Fibroblast of the aortic adventitia (primary cell): ENCODE measurements around the gene HECTD4. TPM values are rescaled to one million over a fixed set of nuclear protein-coding genes. Genes with fewer than 3 reads are reported as not detected.

Source experiments
- DNase-seq: peaks from one replicate; pipeline ENCODE4 v3.0.0-alpha.2; 2010; ENCODE audit warnings: low read depth
- H3K4me3 ChIP-seq: 2 replicates; pipeline ENCODE4 v1.5.1; 2011; ENCODE audit warnings: low read depth, mild to moderate bottlenecking, control low read depth, low read length, moderate library complexity
- CTCF ChIP-seq: IDR thresholded peaks from 2 replicates; pipeline ENCODE4 v1.5.1; 2011; ENCODE audit warnings: mild to moderate bottlenecking, low read length, control low read depth, inconsistent platforms; ENCODE audit not compliant: insufficient read depth
- total RNA-seq: library from RNA; depleted of rRNA; stranded (reverse); fragments of >200 nt; gene quantifications from 2 replicates; pipeline ENCODE4 v1.2.3, GENCODE V29; 2012; ENCODE audit warnings: low replicate concordance

The HECTD4 gene
- total RNA-seq, 1 donor, result 22.1 TPM

- TF ChIP-seq CTCF, result no peak
- DNase-seq, result no peak
- H3K4me3 ChIP-seq, result no peak overlapping the region
These were observed 72.4 kb downstream of the HECTD4 start for GRCh38 chr12:112309797-112310196.

GRCh38 chr12:112308652-112309051, 73.6 kb downstream of the HECTD4 start:
- TF ChIP-seq CTCF, result no peak
- DNase-seq, result no peak
- H3K4me3 ChIP-seq, result no peak overlapping the region

- DNase-seq, result no peak
- no peak for TF ChIP-seq CTCF
These were observed 74.1 kb downstream of the HECTD4 start for GRCh38 chr12:112308161-112308560.

GRCh38 chr12:112307317-112308011, 74.8 kb downstream of the HECTD4 start:
- no peak overlapping the region for H3K4me3 ChIP-seq
- no peak for TF ChIP-seq CTCF
- peak; percentile 17 for DNase-seq

More at GRCh38 chr12:112308161-112308560, 74.1 kb downstream of the HECTD4 start:
- no peak overlapping the region for H3K4me3 ChIP-seq

- no peak overlapping the region for H3K4me3 ChIP-seq
- no peak for TF ChIP-seq CTCF
- DNase-seq, result no peak
These were observed 76.3 kb downstream of the HECTD4 start for GRCh38 chr12:112305951-112306350.

- no peak for DNase-seq
- no peak overlapping the region for H3K4me3 ChIP-seq
- no peak for TF ChIP-seq CTCF
These were observed 77.8 kb downstream of the HECTD4 start for GRCh38 chr12:112304436-112304835.

GRCh38 chr12:112303799-112304198, 78.4 kb downstream of the HECTD4 start:
- TF ChIP-seq CTCF, result no peak
- DNase-seq, result no peak
- no peak overlapping the region for H3K4me3 ChIP-seq
